ACHN (cell line): Measurements from ENCODE around the gene CDCA3.
"Not testable (repeated sequence)": the region's sequence is repeated elsewhere in the genome, so short reads cannot be mapped to it uniquely, and the experiment has no call there.

Experiments
- DNase-seq: peaks from one replicate; pipeline ENCODE4 v3.0.0-alpha.2; 2015
- in situ Hi-C: cut with HindIII; loops from 2 replicates; pipeline ENCODE4 v1.10.0; 2017; ENCODE audit warnings: low sequenced_read_pairs, low pct_ligation_motif_present, low pct_unique_long_range_greater_than_20kb

The CDCA3 gene

DNA sequence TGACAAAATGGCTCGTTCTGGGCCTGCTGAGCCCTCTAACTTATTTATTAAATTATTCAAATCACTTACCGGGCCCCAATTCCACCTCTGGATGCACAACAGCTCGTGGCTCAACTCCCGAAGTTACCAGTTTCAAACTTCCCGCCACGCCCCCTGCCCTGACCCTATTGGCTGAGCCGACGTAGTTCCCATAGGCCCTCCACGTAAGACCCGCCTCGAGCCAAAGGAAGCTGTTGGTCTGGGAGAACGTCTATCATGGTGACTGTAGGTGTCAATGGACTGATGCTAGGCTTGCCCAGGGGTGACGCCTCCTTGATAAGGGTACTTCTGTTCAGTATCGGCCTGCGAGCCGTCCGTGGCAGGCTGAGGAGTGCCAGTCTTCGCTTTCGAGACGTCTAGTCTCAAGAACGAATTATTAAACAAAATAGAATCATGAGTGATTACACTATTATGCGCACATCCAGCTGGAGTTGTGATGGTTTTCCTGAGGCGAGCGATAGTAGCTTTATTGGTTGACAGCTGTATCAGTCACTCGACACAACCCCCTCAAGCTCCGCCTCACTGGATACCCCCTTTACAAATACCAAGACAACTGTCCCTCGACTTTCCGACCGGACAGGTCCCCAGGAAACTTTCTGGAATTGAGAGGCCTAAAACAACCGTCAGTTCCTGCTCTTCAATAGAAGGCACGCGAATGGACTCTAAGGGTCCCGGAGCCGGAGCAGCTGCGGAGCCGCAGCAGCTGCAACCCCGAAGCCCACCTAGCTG, at the start of gene CDCA3:
TSS of gene CDCA3 (minus strand) at position 134 of the 768 bp plus-strand sequence. CDS start 334 bp downstream, outside the sequence.
- DNase-seq: peak; percentile 100
- in situ Hi-C loops: no loop called here

DNA sequence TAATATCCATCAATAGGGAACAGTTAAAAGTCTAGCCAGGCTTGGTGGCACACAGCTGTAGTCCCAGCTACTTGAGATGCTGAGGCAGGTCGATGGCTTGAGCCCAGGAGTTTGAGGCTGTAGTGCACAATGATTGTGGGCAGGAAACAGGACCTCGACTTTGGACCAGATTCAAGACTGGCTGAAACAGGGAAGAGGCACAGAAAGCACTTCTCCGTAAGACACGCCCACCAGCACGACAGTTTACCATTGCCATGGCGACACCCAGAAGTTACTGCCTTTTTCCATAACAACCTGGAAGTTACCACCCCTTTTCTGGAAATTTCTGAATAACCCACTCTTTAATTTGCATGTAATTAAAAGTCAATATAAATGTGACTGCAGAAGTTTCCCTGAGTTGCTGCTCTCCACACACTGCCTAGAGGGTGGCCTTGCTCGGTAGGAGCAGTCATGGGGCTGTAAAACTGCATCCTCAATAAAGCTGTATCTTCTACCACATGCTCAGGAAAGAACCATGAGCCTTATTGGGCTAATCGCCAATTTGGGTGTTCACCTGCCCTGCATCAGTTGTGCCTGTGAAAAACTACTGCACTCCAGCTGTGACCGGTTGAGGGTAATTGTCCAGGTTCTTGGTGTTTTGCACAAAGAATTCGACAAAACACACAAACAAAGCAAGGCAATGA, 48.9 kb upstream of the CDCA3 start:
- in situ Hi-C loops: no loop called here
- no peak for DNase-seq

DNA sequence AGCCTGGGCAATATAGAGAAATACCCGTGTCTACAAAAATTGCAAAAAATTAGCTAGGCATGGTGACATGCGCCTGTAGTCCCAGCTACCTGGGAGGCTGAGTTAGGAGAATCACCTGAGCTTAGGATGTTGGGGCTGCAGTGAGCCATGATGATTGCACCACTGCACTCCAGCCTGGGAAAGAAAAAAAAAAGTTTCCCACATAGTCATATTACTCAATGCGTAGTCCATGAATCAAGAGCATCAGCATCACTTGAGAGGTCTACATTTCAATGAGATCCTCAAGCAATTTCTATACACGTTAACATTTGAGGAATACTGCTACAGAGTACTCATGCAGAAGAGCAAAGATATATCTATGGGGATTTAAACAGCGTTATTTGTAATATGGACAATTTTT, 48.3 kb upstream of the CDCA3 start:
- no peak for DNase-seq
- in situ Hi-C loops: no loop called here

DNA sequence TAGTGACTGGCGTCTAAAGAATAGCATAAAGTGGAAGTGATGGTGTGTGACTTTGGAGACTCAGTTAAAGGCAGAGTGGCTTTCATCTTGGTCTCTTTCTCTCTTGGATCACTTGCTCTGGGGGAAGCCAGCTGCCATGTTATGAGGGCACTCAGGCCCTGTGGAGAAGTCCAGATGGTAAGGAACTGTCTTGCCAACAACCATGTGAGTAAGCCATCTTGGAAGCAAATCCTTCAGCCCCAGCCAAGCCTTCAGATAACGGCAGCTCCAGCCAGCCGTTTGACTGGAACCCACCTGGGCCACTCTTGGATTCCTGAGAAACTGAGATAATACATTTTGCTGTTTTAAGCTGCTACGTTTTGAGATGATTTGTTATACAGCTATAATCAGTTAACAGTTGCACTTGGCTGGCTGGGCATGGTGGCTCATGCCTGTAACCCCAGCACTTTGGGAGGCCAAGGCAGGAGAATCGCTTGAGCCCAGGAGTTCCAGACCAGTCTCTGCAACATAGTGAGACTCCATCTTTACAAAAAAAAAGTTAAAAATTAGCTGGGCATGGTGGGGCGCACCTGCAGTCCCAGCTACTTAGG, 45.9 kb upstream of the CDCA3 start:
- no peak for DNase-seq
- in situ Hi-C loops: no loop called here

DNA sequence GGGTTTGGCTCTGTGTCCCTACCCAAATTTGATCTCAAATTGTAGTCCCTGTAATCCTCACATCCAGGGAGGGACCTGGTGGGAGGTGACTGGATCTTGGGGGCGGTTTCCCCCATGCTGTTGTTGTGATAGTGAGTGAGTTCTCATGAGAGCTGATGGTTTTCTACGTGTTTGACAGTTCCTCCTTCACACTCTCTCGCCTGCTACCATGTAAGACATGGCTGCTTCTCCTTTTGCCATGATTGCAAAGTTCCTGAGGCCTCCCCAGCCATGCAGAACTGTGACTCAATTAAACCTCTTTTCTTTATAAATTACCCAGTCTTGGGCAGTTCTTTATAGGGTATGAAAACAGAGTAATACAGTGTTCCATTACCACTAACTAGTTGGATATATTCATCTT, 43.2 kb upstream of the CDCA3 start:
- DNase-seq: no peak
- in situ Hi-C loops: no loop called here

DNA sequence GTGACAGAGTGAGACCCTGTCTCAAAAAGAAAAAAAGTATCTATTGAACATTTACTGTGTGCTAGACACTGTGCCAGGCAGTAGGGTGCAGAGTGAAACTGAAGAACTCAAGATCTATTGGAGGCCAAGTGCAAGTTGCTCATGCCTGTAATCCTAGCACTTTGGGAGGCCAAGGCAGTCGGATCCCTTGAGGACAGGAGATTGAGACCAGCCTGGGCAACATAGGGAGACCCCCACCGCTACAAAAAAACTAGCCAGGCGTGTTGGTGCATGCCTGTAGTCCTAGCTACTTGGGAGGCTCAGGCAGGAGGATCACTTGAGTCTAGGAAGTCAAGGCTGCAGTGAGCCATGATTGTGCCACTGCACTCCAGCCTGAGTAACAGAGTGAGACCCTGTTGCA, 41.6 kb upstream of the CDCA3 start:
- in situ Hi-C loops, DNase-seq: not testable (repeated sequence)

DNA sequence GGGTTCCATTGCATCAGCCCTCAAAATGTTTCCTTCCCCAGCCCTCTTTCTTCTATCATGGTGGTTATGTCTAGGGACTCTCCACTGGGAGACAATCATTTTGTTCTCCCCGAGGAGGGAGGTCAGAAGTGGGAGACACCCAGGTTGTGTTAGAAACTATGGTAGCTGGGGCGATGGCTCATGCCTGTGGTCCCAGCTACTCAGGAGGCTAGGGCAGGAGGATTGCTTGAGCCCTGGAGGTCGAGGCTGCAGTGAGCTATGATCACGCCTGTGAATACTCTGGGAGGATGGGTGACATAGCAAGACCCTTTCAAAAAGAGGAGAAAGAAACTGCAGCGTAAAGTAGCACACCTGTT, 40.5 kb upstream of the CDCA3 start:
- in situ Hi-C loops: no loop called here
- no peak for DNase-seq

DNA sequence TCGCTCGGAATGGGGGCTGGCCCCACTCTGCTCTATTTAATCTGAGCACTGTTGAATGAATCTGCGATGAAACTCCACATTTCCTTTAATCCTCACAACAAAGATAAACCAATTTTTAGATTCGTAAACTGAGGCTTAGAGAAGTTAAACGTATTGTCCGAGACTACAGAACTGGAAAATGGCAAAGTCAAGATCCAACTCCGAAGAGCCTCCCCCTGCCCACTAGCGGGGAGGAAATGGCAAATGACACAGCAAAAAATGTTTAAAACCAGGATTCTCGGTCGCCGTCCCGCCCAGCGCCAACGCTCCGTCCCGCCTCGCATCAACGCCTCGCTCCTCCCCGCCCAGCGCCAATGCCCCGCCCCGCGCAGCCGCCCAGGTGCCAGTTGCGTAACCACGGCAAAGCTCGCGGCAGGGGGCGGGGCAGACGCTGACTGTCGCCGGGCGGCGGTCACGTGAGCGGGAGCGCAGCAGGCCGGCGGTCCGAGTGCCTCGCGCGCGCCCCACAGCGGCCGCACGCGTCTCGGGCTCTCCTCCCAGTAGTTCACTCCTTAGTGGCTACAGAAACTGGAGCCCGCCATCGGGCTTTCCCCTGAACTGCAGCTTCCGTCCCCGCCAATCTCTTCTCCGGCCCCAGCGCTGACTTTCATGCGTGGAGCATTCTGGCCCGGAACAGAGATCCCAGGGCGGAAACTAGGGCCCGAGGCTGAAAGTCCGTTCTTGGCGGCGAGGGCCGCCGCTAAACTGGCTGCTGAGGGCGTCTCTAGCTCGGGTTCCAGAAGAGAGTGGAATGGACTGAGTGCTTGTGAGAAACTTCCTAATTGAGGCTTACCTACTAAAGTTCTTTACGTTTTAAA, 39.9 kb upstream of the CDCA3 start:
- peak; percentile 99 for DNase-seq

DNA sequence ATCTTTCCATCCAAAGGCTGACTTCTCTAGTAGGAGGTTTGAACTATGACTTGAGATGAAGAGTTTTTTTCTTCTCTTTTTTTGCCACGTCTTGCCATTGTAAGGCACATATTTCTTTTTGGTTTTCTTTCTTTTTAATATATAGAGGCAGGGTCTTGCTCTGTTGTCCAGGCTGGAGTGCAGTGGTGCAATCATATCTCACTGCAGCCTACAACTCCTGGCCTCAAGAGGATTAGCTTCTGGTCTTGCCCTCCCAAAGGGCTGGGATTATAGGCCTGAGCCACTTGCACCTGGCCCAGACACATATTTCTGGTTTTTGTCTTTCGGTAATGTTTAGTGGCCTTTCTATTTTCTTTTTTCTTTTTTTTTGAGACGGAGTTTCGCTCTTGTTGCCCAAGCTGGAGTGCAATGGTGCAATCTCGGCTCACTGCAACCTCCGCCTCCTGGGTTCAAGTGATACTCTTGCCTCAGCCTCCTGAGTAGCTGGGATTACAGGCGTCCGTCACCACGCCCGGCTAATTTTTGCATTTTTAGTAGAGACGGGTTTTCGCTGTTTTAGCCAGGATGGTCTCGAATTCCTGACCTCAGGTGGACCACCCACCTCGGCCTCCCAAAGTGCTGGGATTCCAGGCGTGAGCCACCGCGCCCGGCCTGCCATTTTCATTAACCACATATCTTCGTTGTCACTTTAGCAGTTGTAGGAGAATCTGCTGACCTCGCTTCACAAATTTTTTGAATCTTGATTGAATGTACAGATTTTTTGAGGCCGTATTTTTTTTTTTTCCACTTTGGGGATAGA, 38.9 kb upstream of the CDCA3 start:
- in situ Hi-C loops, DNase-seq: not testable (repeated sequence)

More for the DNA sequence above, 39.9 kb upstream of the CDCA3 start:
- in situ Hi-C loops: no loop called here

DNA sequence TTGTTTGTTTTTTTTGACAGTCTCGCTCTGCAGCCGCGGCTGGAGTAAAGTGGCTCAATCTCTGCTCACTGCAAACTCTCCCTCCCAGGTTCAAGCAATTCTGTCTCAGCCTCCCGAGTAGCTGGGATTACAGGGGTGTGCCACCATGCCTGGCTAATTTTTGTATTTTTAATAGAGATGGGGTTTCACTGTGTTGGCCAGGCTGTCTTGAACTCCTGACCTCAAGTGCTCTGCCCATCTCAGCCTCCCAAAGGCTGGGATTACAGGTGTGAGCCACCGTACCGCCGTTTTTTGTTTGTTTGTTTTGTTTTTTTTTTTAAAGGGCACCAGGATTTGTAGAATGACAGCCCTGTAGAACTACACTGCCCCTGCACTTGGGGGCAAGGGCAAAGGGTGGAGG, 37.7 kb upstream of the CDCA3 start:
- in situ Hi-C loops, DNase-seq: not testable (repeated sequence)

DNA sequence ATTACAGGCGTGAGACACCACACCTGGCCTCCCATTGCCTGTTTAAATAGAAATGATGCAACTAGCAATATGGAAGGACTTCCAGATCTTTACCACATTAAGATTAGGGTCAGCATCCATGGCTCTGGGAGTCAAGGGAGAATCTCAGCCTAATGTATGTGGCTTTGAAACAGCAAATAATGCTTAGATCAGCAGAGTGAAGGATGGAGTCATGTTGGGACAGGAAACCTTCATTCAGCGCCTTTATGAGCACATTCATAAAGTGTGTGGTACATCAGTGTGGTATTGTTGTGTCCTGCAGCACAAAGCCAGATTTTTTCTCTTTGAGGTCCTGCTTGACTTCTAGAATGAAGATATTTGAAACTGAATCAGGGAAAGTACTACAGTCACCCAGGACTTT, 37.3 kb upstream of the CDCA3 start:
- DNase-seq: no peak
- in situ Hi-C loops: no loop called here

DNA sequence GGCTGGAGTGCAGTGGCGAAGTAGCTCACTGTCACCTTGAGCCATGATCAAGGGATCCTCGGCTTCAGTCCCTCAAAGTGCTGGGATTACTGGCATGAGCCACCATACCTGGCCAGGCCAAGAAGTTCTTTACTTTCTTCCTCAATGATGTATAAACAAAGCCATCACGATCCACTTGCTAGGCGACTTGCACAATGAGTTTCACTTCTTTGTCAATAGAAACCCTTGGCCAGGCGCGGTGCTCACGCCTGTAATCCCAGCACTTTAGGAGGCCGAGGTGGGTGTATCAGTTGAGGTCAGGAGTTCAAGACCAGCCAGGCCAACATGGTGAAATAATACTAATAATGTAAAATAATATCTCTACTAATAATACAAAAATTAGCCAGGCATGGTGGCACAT, 36.4 kb upstream of the CDCA3 start:
- no peak for DNase-seq
- in situ Hi-C loops: no loop called here

DNA sequence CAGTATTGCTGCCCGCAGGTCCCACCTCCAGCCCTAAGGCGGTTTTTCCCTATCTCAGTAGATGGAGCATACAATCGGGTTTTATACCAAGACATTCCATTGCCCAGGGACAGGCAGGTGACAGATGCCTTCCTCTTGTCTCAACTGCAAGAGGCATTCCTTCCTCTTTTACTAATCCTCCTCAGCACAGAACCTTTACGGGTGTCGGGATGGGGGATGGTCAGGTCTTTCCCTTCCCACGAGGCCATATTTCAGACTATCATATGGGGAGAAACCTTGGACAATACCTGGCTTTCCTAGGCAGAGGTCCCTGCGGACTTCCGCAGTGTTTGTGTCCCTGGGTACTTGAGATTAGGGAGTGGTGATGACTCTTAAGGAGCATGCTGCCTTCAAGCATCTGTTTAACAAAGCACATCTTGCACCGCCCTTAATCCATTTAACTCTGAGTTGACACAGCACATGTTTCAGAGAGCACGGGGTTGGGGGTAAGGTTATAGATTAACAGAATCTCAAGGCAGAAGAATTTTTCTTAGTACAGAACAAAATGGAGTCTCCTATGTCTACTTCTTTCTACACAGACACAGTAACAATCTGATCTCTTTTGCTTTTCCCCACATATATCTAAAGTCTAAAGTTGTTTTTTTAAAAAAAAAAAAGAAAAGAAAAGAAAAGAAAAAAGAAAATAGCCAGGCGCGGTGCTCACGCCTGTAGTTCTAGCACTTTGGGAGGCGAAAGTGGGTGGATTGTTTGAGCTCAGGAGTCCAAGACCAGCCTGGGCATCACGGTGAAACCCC, 35.3 kb upstream of the CDCA3 start:
- in situ Hi-C loops, DNase-seq: not testable (repeated sequence)

DNA sequence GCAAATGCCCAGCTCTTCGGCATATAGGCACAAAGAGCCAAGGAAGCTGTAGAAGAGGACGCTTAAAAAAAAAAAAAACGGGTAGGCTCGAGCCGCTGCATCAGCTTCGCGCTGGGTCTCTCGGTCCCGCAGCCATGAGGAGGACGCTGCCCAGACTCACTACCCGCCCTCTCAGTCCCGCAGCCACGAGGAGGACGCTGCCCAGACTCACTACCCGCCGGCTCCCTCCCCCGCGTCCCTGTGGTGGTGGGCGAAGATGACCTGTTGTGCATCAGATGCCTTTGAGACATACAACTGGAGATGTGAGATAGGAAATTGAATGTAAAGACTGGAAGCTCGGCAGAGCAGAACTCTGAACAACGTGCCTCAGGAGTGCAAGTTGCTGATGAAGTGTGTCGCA, 33.5 kb upstream of the CDCA3 start:
- in situ Hi-C loops: no loop called here
- no peak for DNase-seq

DNA sequence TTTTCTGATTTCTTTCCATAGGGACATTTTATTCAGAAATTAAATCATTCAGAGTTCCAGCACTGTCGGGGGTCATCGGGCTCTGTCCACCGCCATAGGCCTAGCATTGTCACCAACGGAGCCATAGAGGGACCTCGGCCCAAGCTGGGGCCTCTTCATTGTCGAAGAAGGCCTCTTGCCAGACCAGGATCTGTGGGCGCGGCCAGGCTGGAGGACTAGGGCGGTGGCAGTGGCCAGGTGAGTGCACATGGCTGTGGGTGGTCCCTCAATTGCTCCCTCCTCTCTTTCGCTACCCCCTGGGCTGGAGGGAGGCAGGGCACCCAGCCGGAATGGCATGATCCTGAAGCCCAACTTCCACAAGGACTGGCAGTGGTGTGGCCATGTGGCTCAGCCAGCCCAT, 32.6 kb upstream of the CDCA3 start:
- DNase-seq: no peak
- in situ Hi-C loops: no loop called here

DNA sequence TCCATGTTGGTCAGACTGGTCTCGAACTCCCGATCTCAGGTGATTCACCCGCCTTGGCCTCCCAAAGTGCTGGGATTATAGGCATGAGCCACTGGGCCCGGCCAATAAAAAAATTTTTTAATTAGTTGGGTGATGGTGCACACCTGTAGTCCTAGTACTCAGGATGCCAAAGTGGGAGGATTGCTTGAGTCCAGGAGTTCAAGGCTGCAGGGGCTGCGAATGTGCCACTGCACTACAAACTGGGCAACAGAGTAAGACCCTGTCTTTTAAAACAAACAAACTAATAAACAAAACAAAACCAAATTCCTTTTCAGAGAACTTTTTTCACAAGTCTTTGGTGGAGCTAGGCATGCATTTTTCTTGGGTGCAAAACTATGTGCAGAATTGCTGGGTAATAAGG, 32.2 kb upstream of the CDCA3 start:
- DNase-seq: no peak
- in situ Hi-C loops: no loop called here

DNA sequence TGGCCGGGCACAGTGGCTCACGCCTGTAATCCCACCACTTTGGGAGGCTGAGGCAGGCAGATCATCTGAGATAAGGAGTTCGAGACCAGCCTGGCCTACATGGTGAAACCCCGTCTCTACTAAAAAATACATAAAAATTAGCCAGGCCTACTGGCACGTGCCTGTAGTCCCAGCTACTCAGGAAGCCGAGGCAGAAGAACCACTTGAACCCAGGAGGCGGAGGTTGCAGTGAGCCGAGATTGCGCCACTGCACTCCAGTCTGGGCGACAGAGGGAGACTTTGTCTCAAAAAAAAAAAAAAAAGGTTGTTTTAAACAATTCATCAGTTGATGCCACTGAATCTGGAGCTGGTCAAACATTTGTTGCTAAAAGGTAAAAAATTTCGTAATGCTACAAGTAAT, 28.7 kb upstream of the CDCA3 start:
- DNase-seq, in situ Hi-C loops: not testable (repeated sequence)

DNA sequence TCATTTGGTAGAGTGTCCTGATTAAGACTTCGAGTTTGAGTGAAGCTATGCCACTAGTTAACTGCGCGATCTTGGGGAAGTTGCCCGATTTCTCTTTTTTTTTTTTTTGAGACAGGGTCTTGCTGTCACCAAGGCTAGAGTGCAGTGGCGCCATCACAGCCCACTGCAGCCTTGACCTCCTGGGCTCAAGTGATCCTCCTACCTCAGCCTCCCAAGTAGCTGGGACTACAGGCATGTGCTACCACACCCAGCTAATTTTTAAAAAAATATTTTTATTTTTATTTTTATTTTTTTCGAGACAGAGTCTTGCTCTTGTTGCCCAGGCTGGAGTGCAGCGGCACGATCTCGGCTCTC, 22.9 kb upstream of the CDCA3 start:
- in situ Hi-C loops, DNase-seq: not testable (repeated sequence)
